GM18498 (cell line): ENCODE measurements around the gene TF.

ENCODE experiments used
- ATAC-seq: cut with Tn5 transposase; IDR thresholded peaks from one replicate; pipeline ENCODE4 v1.9.1; 2021; ENCODE audit warnings: mild to moderate bottlenecking, moderate library complexity; ENCODE audit not compliant: unreplicated experiment

TF gene

DNA sequence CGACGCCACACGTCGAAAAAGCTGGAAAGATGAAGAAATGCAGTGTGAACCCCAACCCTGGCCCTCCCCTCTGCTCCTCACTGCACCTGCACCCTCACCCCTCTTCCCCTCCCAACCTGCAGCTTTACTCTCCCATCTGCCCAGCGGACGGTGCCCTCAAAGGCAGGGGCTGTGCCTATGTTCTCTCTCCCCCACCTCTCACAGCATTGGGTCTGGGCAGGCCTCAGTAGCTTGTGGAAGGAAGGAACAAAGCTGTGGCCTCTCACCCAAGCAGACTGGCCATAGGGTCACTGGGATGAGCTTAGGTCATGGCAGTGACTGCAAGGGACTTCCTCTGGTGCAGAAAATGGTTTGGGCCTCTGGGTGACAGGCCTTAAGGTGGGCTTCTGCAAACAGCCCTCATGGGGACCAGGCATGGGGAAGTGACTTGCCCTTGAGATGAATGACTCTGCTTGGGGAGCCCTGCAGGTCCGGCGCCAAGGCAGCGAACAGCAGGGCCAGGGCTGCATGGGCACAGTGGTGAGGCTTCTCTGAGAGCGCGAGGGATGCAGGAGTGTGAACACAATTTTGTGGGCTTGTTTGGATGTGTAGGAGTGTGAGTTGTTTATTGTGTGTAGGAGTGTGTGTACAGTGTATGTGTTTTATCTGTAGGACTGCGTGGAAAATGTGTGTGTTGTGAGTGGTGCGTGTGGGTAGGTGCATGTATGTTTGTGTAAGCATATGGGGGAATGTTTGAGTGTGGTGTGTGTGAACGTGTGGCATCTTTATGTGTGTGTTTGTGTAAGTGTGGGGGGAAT lies 88.6 kb downstream of the TF start:
- ATAC-seq, result no peak

DNA sequence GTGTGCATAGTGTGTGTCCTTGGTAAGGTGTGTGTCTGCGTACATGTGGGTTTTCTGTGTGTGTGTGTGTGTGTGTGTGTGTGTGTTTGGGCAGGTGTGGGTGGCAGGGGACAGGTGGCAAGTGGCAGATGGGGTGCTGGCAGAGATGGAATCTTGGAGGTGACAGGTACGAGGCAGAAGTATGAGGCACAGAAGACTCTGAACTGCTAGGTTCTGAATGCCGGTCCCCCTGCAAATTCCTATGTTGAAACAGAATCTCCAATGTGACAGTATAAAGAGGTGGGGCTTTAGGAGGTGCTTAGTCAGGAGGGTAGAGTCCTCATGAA lies 89.2 kb downstream of the TF start:
- no peak for ATAC-seq

DNA sequence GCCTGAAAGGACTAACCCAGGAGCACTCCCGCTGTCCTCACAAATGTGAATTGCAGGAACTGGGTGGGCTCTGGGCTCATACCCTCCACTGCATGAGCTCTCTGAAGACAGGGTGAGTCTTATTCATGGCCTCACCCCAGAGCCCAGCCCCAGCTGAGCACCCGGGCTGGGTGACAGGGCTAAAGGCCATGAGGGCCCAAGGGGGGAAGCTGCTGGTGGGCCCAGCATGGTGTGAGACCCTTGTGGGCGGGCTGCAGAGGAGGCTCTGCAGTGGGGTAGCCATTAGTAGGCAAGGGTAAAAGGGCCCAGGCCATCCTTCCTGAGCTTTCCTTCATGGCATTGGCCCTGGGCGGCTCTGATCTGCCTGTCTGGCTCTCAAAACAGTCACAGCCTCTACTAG lies 89.8 kb downstream of the TF start:
- no peak for ATAC-seq

GRCh38 chr3:133836497-133837158 lies 90.4 kb downstream of the TF start:
- ATAC-seq, result no peak

- ATAC-seq, result no peak
Observed at GRCh38 chr3:133837487-133838295, 91.5 kb downstream of the TF start.

- ATAC-seq, result no peak
Observed at GRCh38 chr3:133838296-133838789, 92.2 kb downstream of the TF start.

- no peak for ATAC-seq
Observed at GRCh38 chr3:133838916-133839800, 93.0 kb downstream of the TF start.

GRCh38 chr3:133840055-133840737 lies 94.0 kb downstream of the TF start:
- ATAC-seq, result no peak

GRCh38 chr3:133840767-133841166 lies 94.6 kb downstream of the TF start:
- ATAC-seq, result no peak

- ATAC-seq, result no peak
Observed at GRCh38 chr3:133841196-133841595, 95.0 kb downstream of the TF start.

DNA sequence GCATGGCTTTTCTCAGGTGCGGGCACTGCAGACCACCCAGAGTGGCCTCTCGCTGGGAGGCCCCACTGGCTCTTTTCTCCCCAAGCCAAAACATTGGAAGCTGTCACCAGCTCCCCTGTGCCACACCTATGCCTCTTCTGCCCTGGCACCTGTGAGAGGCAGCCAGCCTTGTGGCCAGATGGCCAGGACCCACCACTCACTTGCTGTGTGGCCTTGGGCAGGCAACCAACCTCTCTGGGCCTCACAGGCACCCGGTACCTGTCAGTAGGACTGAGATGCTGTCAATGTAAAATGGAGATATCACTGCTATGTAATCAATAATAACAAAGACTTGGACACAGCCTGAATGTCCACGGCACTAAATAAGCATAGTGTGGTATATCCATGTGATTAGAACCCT lies 96.0 kb downstream of the TF start:
- no peak for ATAC-seq

DNA sequence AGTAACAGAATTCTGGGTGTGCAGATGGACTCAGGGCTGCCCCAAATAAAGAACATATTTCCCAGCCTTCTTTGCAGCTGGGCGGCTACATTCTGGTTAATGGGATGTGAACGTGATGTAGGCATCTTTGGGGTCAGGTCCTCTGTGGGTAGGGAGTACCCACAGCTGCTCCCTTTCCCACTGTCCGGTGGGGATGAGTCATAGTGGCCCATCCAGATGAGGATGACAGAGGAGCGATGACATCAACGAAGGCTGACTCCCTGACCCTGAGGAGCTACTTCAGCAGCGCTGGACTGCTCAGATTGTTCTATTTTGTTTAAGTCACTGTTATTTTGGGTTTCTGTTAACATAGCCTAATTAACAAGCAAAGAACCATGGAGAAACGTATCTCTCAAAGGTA lies 97.4 kb downstream of the TF start:
- no peak for ATAC-seq

GRCh38 chr3:133845127-133845526 lies 98.9 kb downstream of the TF start:
- no peak for ATAC-seq
